GM12865 (cell line): ENCODE results near the gene ZNF622.

ENCODE experiments used
- DNase-seq: peaks from one replicate; pipeline ENCODE4 v3.0.0; 2010; ENCODE audit warnings: low read depth
- H3K4me3 ChIP-seq: 2 replicates; pipeline ENCODE4 v1.5.1; 2011; ENCODE audit warnings: mild to moderate bottlenecking, low read depth, low read length, control low read depth
- TF ChIP-seq, protein P1 (sequence below): IDR thresholded peaks from 2 replicates; pipeline ENCODE4 v1.5.1; 2011; ENCODE audit warnings: low read length, control low read depth, low read depth, inconsistent platforms; ENCODE audit not compliant: insufficient read depth; ENCODE audit errors: missing control alignments

The ZNF622 gene

DNA sequence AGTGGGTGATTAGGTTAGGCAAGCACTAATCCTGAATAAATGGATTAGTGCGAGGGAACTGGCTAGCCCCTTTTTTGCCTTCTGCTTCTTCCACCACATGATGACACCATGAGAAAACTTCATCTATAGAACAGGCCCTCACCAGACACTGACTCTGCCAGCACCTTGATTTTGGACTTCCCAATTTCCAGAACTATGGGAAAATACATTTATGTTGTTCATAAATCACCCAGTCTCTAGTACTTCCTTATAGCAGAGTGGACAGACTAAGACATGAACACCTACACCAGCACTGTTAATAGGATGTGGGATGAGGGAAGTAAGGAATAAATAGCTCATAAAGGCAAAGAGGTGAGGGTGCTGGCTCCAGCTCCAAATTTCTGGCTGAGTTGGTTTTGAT, 1.4 kb downstream of the ZNF622 start:
- TF ChIP-seq, protein P1, sequence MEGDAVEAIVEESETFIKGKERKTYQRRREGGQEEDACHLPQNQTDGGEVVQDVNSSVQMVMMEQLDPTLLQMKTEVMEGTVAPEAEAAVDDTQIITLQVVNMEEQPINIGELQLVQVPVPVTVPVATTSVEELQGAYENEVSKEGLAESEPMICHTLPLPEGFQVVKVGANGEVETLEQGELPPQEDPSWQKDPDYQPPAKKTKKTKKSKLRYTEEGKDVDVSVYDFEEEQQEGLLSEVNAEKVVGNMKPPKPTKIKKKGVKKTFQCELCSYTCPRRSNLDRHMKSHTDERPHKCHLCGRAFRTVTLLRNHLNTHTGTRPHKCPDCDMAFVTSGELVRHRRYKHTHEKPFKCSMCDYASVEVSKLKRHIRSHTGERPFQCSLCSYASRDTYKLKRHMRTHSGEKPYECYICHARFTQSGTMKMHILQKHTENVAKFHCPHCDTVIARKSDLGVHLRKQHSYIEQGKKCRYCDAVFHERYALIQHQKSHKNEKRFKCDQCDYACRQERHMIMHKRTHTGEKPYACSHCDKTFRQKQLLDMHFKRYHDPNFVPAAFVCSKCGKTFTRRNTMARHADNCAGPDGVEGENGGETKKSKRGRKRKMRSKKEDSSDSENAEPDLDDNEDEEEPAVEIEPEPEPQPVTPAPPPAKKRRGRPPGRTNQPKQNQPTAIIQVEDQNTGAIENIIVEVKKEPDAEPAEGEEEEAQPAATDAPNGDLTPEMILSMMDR, result no peak
- H3K4me3 ChIP-seq, result peak overlapping the region; percentile 81
- no peak for DNase-seq

DNA sequence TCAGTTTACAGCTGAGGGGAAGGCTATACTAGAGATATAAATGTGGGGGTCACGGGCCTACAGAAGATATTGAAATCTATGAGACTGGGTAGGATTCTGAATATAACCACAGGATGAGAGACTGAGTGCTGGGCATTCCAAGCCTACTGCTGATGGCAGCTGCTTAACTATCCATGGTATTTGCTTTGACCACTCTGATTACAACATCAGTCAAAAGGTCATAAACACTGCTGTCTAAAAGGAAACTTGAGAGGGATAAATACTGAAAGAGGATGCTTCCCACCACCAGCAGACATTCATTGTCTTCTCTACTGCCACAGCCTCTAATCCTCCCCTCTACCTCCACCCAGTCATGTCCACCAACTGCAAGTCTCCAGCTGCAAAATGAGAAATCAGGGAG, 3.8 kb downstream of the ZNF622 start:
- TF ChIP-seq, protein P1, result no peak
- H3K4me3 ChIP-seq, result no peak overlapping the region
- no peak for DNase-seq

DNA sequence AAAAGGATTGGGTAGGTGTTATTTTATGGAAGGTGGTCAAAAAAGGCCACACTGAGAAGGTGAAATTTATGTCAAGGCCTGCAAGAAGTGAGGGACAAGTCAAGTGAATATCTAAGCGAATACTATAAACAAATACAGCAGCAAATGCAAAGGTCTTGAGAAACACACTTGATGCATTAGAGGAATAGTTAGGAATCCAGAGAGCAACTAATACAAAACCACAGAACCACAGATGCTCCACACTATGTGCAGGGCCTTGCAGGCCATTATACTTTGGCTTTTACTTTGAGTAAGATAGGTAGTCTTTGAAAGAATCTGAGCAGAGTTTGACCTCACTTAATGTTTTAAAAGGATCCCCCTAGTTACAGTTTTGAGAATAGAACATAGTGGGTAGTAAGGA, 4.6 kb downstream of the ZNF622 start:
- DNase-seq, result no peak
- TF ChIP-seq, protein P1, result no peak
- no peak overlapping the region for H3K4me3 ChIP-seq

DNA sequence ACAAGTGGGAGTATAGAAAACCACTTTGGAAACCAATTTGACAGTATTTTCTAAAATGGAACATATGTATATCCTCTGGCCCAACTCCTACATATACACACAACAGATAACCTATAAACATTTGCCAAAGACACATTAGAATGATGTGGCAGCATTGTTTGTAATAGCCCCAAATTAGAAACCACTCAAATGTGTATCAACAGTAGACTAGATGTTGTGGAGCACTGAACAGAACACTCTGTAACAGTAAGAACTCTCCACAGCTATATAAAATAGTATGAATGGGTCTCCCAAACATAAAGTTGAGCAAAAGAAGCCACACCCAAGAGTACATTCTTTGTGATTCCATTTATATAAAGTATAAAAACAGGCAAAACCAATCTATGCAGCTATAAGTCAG, 6.1 kb downstream of the ZNF622 start:
- H3K4me3 ChIP-seq, result no peak overlapping the region
- no peak for DNase-seq
- TF ChIP-seq, protein P1, result no peak

DNA sequence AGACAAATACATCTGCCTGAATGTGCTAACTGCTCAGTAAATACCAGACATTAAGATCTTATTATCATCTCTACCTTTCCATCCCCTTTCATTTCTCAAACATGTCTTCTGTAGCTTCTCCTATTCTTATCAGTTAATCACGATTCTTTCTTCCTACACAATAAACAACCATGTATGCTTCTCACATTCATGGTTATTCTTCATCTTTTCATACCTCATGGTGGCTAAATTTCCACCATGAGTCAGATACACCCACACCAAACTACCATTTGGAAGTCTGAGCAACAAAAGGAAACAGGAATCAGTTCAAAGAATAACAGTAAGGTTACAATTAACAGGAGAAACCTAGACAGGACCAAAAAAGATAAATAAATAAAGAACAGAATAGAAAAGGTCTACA, 7.7 kb downstream of the ZNF622 start:
- DNase-seq, result no peak
- H3K4me3 ChIP-seq, result no peak overlapping the region
- TF ChIP-seq, protein P1, result no peak

DNA sequence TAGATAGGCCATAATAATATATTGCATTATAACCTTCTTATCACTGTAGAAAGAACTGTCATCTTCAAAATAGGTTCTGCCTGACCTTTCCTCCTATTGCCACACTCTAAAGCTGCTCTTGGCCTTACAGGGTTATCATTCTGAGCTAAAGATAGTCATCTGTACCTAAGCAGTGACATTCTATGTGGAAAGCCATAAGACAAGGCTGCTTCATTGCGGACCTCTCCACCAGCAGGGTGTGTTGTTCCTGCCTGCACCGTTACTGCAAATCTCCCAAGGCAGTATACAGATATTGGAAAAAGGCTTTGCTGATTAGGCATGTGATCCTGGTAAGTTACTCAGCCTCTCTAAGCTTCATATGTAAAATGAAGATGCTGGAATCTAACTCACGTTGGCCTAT, 8.1 kb downstream of the ZNF622 start:
- DNase-seq, result no peak
- TF ChIP-seq, protein P1, result no peak
- no peak overlapping the region for H3K4me3 ChIP-seq

DNA sequence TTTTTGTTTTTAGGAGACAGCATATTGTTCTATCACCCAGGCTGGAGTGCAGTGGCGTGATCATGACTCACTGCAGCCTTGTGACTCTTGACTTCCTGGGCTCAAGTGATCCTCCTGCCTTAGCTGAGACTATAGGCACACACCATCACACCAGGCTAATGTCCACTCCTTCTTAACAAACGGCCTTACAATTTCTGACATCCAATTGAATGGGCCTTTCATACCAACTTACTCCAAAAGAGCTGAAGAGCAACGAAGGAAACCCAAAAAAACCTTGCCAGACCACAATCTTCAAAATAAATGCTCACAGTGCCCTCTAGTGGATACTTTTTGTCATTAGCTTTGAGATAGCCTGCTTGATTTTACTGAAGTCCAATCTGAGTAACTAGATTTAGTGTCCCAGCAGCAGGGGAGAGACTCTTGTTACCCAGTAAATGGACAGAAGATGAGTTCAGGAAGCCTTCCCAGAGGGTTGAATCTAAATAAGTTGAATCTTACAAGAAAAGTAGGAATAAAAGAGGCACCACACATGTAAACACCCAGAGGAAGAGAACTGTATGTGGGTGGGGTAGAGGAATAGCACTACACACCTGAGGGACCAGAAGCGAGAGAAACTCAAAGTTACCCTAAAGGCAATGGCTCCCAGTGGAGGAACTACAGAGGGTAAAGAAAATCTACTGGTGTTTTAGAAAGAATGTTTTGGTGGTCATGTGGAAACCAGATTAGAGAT, 9.3 kb downstream of the ZNF622 start:
- no peak overlapping the region for H3K4me3 ChIP-seq
- peak; percentile 75 for DNase-seq
- TF ChIP-seq, protein P1, result peak; percentile 45
